Trophoblast cell (in vitro differentiated cells and primary cell): ENCODE measurements around the gene FRRS1.
A peak's percentile ranks its signal among the peaks of the same experiment; 100 is the strongest.

Experiments used
- DNase-seq, 2 donors: peaks; one replicate each; pipeline ENCODE4 v3.0.0-alpha.2; 2016
- H2AFZ ChIP-seq: 2 replicates; pipeline ENCODE4 v1.6.1; 2013; ENCODE audit warnings: low read length, moderate library complexity, mild to moderate bottlenecking; ENCODE audit not compliant: insufficient read depth, poor library complexity
- H2AK5ac ChIP-seq: 2 replicates; pipeline ENCODE4 v1.6.1; 2013; ENCODE audit warnings: mild to moderate bottlenecking, low read length
- H2BK120ac ChIP-seq: 2 replicates; pipeline ENCODE4 v1.6.1; 2013; ENCODE audit warnings: low read length, mild to moderate bottlenecking, moderate library complexity; ENCODE audit not compliant: insufficient read depth, poor library complexity
- H2BK12ac ChIP-seq: 2 replicates; pipeline ENCODE4 v1.6.1; 2013; ENCODE audit warnings: mild to moderate bottlenecking, low read length, moderate library complexity
- H2BK5ac ChIP-seq: 2 replicates; pipeline ENCODE4 v1.6.1; 2013; ENCODE audit warnings: low read length, low read depth, moderate library complexity, mild to moderate bottlenecking; ENCODE audit not compliant: poor library complexity
- H3K14ac ChIP-seq: 2 replicates; pipeline ENCODE4 v1.6.1; 2013; ENCODE audit warnings: mild to moderate bottlenecking, low read length
- H3K18ac ChIP-seq: 2 replicates; pipeline ENCODE4 v1.6.1; 2013; ENCODE audit warnings: mild to moderate bottlenecking, low read length
- H3K23ac ChIP-seq: 2 replicates; pipeline ENCODE4 v1.6.1; 2013; ENCODE audit warnings: low read length
- H3K27ac ChIP-seq: 2 replicates; pipeline ENCODE4 v1.5.1; 2013; ENCODE audit warnings: low read depth, mild to moderate bottlenecking, inconsistent platforms, low read length, moderate library complexity
- H3K27me3 ChIP-seq: 2 replicates; pipeline ENCODE4 v1.6.1; 2013; ENCODE audit warnings: inconsistent platforms, mild to moderate bottlenecking, low read length, moderate library complexity; ENCODE audit not compliant: insufficient read depth
- H3K36me3 ChIP-seq, 2 experiments: 1 replicate in 1 of 2; 2 replicates in 1 of 2; pipeline ENCODE4 v1.6.1; 2013; ENCODE audit warnings: low read length in 2 of 2, mild to moderate bottlenecking in 2 of 2, moderate library complexity in 1 of 2; ENCODE audit not compliant: insufficient read depth in 2 of 2, control insufficient read depth in 1 of 2
- H3K4ac ChIP-seq: 2 replicates; pipeline ENCODE4 v1.6.1; 2013; ENCODE audit warnings: low read depth, mild to moderate bottlenecking, low read length, moderate library complexity
- H3K4me1 ChIP-seq, 2 experiments: 1 replicate in 1 of 2; 2 replicates in 1 of 2; pipeline ENCODE4 v1.6.1; 2013; ENCODE audit warnings: low read length in 2 of 2, mild to moderate bottlenecking in 2 of 2, moderate library complexity in 1 of 2; ENCODE audit not compliant: insufficient read depth in 2 of 2, control insufficient read depth in 1 of 2
- H3K4me2 ChIP-seq: 2 replicates; pipeline ENCODE4 v1.6.1; 2013; ENCODE audit warnings: inconsistent platforms, mild to moderate bottlenecking, low read length, moderate library complexity
- H3K4me3 ChIP-seq: 2 replicates; pipeline ENCODE4 v1.5.1; 2013; ENCODE audit warnings: mild to moderate bottlenecking, low read depth, low read length, inconsistent platforms
- H3K79me1 ChIP-seq: one replicate; pipeline ENCODE4 v1.6.1; 2013; ENCODE audit warnings: low read length
- H3K79me2 ChIP-seq: 2 replicates; pipeline ENCODE4 v1.6.1; 2013; ENCODE audit warnings: low read length, mild to moderate bottlenecking; ENCODE audit not compliant: control insufficient read depth, insufficient read depth, poor library complexity
- H3K9ac ChIP-seq: 2 replicates; pipeline ENCODE4 v1.6.1; 2013; ENCODE audit warnings: mild to moderate bottlenecking, low read length
- H3K9me3 ChIP-seq: 2 replicates; pipeline ENCODE4 v1.6.1; 2013; ENCODE audit warnings: low read depth, mild to moderate bottlenecking, control low read depth, inconsistent platforms, low read length; ENCODE audit not compliant: insufficient read depth
- H4K12ac ChIP-seq: 2 replicates; pipeline ENCODE4 v1.6.1; 2013; ENCODE audit warnings: low read depth, mild to moderate bottlenecking, low read length, moderate library complexity
- H4K8ac ChIP-seq: 2 replicates; pipeline ENCODE4 v1.6.1; 2013; ENCODE audit warnings: low read depth, mild to moderate bottlenecking, low read length, moderate library complexity
- H4K91ac ChIP-seq: one replicate; pipeline ENCODE4 v1.6.1; 2013; ENCODE audit warnings: low read depth, mild to moderate bottlenecking, low read length, moderate library complexity
- WGBS: extraction: QIAGEN DNeasy Blood & Tissue Kit; methylation state at CpG from one replicate; pipeline ENCODE4 v1.1.7; 2013; ENCODE audit warnings: missing lambda C conversion rate; ENCODE audit not compliant: insufficient read length, insufficient coverage; ENCODE audit errors: extremely low coverage; 5-methylcytosine and 5-hydroxymethylcytosine counted together

FRRS1 gene

GRCh38 chr1:99784143-99784542 is 17.7 kb upstream of the FRRS1 start:
- Histone ChIP-seq H2BK5ac (no peak overlapping the region), H3K4me3 (no peak overlapping the region), H3K79me2 (no peaks in the 10 kb centered on the region), H4K12ac (no peak overlapping the region), H3K4me2 (no peak overlapping the region), H3K23ac (peak overlapping the region; percentile 37), H2AK5ac (no peak overlapping the region), H3K18ac (no peak overlapping the region), H2BK12ac (no peak overlapping the region), H4K8ac (no peak overlapping the region), H3K9me3 (no peaks in the 10 kb centered on the region), H2AFZ (no peak overlapping the region), H3K36me3 (no peaks in the 10 kb centered on the region), H3K9ac (no peak overlapping the region), H3K14ac (no peak overlapping the region), H4K91ac (no peak overlapping the region), H3K27ac (no peak overlapping the region), H3K79me1 (no peaks in the 10 kb centered on the region), H3K4me1 (peaks cover 0 to 3% of the 10 kb centered on the region in 2 experiments), H2BK120ac (no peak overlapping the region), H3K27me3 (no peaks in the 10 kb centered on the region), H3K4ac (no peak overlapping the region)
- DNase-seq = no peak
- WGBS = no CpG with 5 or more reads among the region's 1 CpG

- no peak overlapping the region for H4K8ac ChIP-seq
- no peak overlapping the region for H3K4me2 ChIP-seq
- WGBS = no CpG with 5 or more reads among the region's 3 CpGs
- H3K18ac ChIP-seq = no peak overlapping the region
- DNase-seq = no peak
- no peak overlapping the region for H3K23ac ChIP-seq
- H3K4me3 ChIP-seq = no peak overlapping the region
- no peak overlapping the region for H3K27ac ChIP-seq
- no peak overlapping the region for H2AFZ ChIP-seq
- H4K12ac ChIP-seq = no peak overlapping the region
- no peak overlapping the region for H2AK5ac ChIP-seq
- no peak overlapping the region for H4K91ac ChIP-seq
- H3K27me3 ChIP-seq = no peaks in the 10 kb centered on the region
- H3K9me3 ChIP-seq = no peaks in the 10 kb centered on the region
- no peaks in the 10 kb centered on the region for H3K36me3 ChIP-seq
- H2BK12ac ChIP-seq = no peak overlapping the region
- H3K9ac ChIP-seq = no peak overlapping the region
- no peak overlapping the region for H3K14ac ChIP-seq
- H2BK120ac ChIP-seq = no peak overlapping the region
- H3K79me1 ChIP-seq = no peaks in the 10 kb centered on the region
- no peaks in the 10 kb centered on the region for H3K4me1 ChIP-seq
- H3K79me2 ChIP-seq = no peaks in the 10 kb centered on the region
- H2BK5ac ChIP-seq = no peak overlapping the region
- H3K4ac ChIP-seq = no peak overlapping the region
Measured at GRCh38 chr1:99782920-99783319, 16.5 kb upstream of the FRRS1 start.

GRCh38 chr1:99782397-99782796 is 16.0 kb upstream of the FRRS1 start:
- Histone ChIP-seq H2BK5ac (no peak overlapping the region), H4K12ac (no peak overlapping the region), H3K18ac (no peak overlapping the region), H3K79me1 (no peaks in the 10 kb centered on the region), H3K9ac (no peak overlapping the region), H3K27me3 (no peaks in the 10 kb centered on the region), H3K36me3 (no peaks in the 10 kb centered on the region), H3K27ac (no peak overlapping the region), H3K79me2 (no peaks in the 10 kb centered on the region), H2AFZ (no peak overlapping the region), H3K4me3 (no peak overlapping the region), H3K4ac (no peak overlapping the region), H3K9me3 (no peaks in the 10 kb centered on the region), H2BK12ac (no peak overlapping the region), H3K4me2 (no peak overlapping the region), H4K91ac (no peak overlapping the region), H2AK5ac (no peak overlapping the region), H3K23ac (no peak overlapping the region), H3K14ac (no peak overlapping the region), H4K8ac (no peak overlapping the region), H3K4me1 (no peaks in the 10 kb centered on the region), H2BK120ac (no peak overlapping the region)
- no peak for DNase-seq
- WGBS = no CpG with 5 or more reads among the region's 1 CpG

- H3K4me1 ChIP-seq = no peaks in the 10 kb centered on the region
- H2BK120ac ChIP-seq = no peak overlapping the region
- no peak overlapping the region for H3K9ac ChIP-seq
- H3K79me1 ChIP-seq = no peaks in the 10 kb centered on the region
- H2BK5ac ChIP-seq = no peak overlapping the region
- H3K14ac ChIP-seq = no peak overlapping the region
- no peak overlapping the region for H4K12ac ChIP-seq
- H4K8ac ChIP-seq = no peak overlapping the region
- no peaks in the 10 kb centered on the region for H3K36me3 ChIP-seq
- H2BK12ac ChIP-seq = no peak overlapping the region
- no CpG with 5 or more reads among the region's 3 CpGs for WGBS
- no peak overlapping the region for H3K4ac ChIP-seq
- DNase-seq = no peak
- no peak overlapping the region for H3K23ac ChIP-seq
- no peak overlapping the region for H2AK5ac ChIP-seq
- no peak overlapping the region for H3K4me3 ChIP-seq
- no peak overlapping the region for H3K4me2 ChIP-seq
- no peak overlapping the region for H4K91ac ChIP-seq
- no peak overlapping the region for H3K27ac ChIP-seq
- no peak overlapping the region for H3K18ac ChIP-seq
- no peaks in the 10 kb centered on the region for H3K9me3 ChIP-seq
- no peaks in the 10 kb centered on the region for H3K27me3 ChIP-seq
- no peak overlapping the region for H2AFZ ChIP-seq
- H3K79me2 ChIP-seq = no peaks in the 10 kb centered on the region
Measured at GRCh38 chr1:99781798-99782197, 15.4 kb upstream of the FRRS1 start.
